ENCODE measurements around the gene FBLIM1.

Gene FBLIM1

GRCh38 chr1:15732686-15733081, 25.9 kb upstream of the FBLIM1 start:
- Histone ChIP-seq H3K9ac (ENCODE audit: low read depth, low read length) (no peak overlapping the region), H3K36me3 (ENCODE audit: control insufficient read depth, insufficient read depth, low read length) (peaks cover 40% of the 10 kb centered on the region), H3K4me3 (ENCODE audit: low read depth, low read length) (no peak overlapping the region), H3K9me3 (ENCODE audit: control insufficient read depth, insufficient read depth, low read length) (no peaks in the 10 kb centered on the region), H3K27me3 (ENCODE audit: control insufficient read depth, insufficient read depth, low read length) (no peaks in the 10 kb centered on the region), H3K4me1 (ENCODE audit: control insufficient read depth, insufficient read depth, low read length) (no peaks in the 10 kb centered on the region)

GRCh38 chr1:15733218-15733725, 25.3 kb upstream of the FBLIM1 start:
- Histone ChIP-seq H3K9ac (ENCODE audit: low read depth, low read length) (no peak overlapping the region), H3K4me1 (ENCODE audit: control insufficient read depth, insufficient read depth, low read length) (no peaks in the 10 kb centered on the region), H3K9me3 (ENCODE audit: control insufficient read depth, insufficient read depth, low read length) (no peaks in the 10 kb centered on the region), H3K27me3 (ENCODE audit: control insufficient read depth, insufficient read depth, low read length) (no peaks in the 10 kb centered on the region), H3K36me3 (ENCODE audit: control insufficient read depth, insufficient read depth, low read length) (peaks cover 37% of the 10 kb centered on the region), H3K4me3 (ENCODE audit: low read depth, low read length) (no peak overlapping the region)

GRCh38 chr1:15733726-15734226, 24.8 kb upstream of the FBLIM1 start:
- Histone ChIP-seq H3K4me3 (ENCODE audit: low read depth, low read length) (no peak overlapping the region), H3K27me3 (ENCODE audit: control insufficient read depth, insufficient read depth, low read length) (no peaks in the 10 kb centered on the region), H3K9me3 (ENCODE audit: control insufficient read depth, insufficient read depth, low read length) (no peaks in the 10 kb centered on the region), H3K4me1 (ENCODE audit: control insufficient read depth, insufficient read depth, low read length) (no peaks in the 10 kb centered on the region), H3K36me3 (ENCODE audit: control insufficient read depth, insufficient read depth, low read length) (peaks cover 36% of the 10 kb centered on the region), H3K9ac (ENCODE audit: low read depth, low read length) (no peak overlapping the region)

- Histone ChIP-seq H3K4me1 (ENCODE audit: control insufficient read depth, insufficient read depth, low read length) (no peaks in the 10 kb centered on the region), H3K9ac (ENCODE audit: low read depth, low read length) (no peak overlapping the region), H3K27me3 (ENCODE audit: control insufficient read depth, insufficient read depth, low read length) (no peaks in the 10 kb centered on the region), H3K9me3 (ENCODE audit: control insufficient read depth, insufficient read depth, low read length) (no peaks in the 10 kb centered on the region), H3K36me3 (ENCODE audit: control insufficient read depth, insufficient read depth, low read length) (peaks cover 34% of the 10 kb centered on the region), H3K4me3 (ENCODE audit: low read depth, low read length) (no peak overlapping the region)
Measured at GRCh38 chr1:15734296-15734695, 24.3 kb upstream of the FBLIM1 start.

GRCh38 chr1:15734901-15735300, 23.7 kb upstream of the FBLIM1 start:
- Histone ChIP-seq H3K9ac (ENCODE audit: low read depth, low read length) (no peak overlapping the region), H3K9me3 (ENCODE audit: control insufficient read depth, insufficient read depth, low read length) (no peaks in the 10 kb centered on the region), H3K36me3 (ENCODE audit: control insufficient read depth, insufficient read depth, low read length) (peaks cover 36% of the 10 kb centered on the region), H3K27me3 (ENCODE audit: control insufficient read depth, insufficient read depth, low read length) (no peaks in the 10 kb centered on the region), H3K4me3 (ENCODE audit: low read depth, low read length) (no peak overlapping the region), H3K4me1 (ENCODE audit: control insufficient read depth, insufficient read depth, low read length) (no peaks in the 10 kb centered on the region)

GRCh38 chr1:15735304-15736037, 23.1 kb upstream of the FBLIM1 start:
- peaks cover 34% of the 10 kb centered on the region for H3K36me3 ChIP-seq (ENCODE audit: control insufficient read depth, insufficient read depth, low read length)
- H3K27me3 ChIP-seq (ENCODE audit: control insufficient read depth, insufficient read depth, low read length), result no peaks in the 10 kb centered on the region
- H3K4me1 ChIP-seq (ENCODE audit: control insufficient read depth, insufficient read depth, low read length), result no peaks in the 10 kb centered on the region
- no peak overlapping the region for H3K9ac ChIP-seq (ENCODE audit: low read depth, low read length)
- H3K4me3 ChIP-seq (ENCODE audit: low read depth, low read length), result no peak overlapping the region
- no peaks in the 10 kb centered on the region for H3K9me3 ChIP-seq (ENCODE audit: control insufficient read depth, insufficient read depth, low read length)

- H3K4me1 ChIP-seq (ENCODE audit: control insufficient read depth, insufficient read depth, low read length), result no peaks in the 10 kb centered on the region
- H3K4me3 ChIP-seq (ENCODE audit: low read depth, low read length), result no peak within 1 kb of the TSS
Measured at GRCh38 chr1:15736038-15736891, 22.3 kb upstream of the FBLIM1 start, which contains the start of gene SLC25A34. Gene SLC25A34, plus strand, starts transcription at chr1:15736258. Its CDS starts 228 bp downstream, at chr1:15736486.

GRCh38 chr1:15736892-15737261, 21.7 kb upstream of the FBLIM1 start:
- Histone ChIP-seq H3K4me1 (ENCODE audit: control insufficient read depth, insufficient read depth, low read length) (no peaks in the 10 kb centered on the region), H3K27me3 (ENCODE audit: control insufficient read depth, insufficient read depth, low read length) (no peaks in the 10 kb centered on the region), H3K9ac (ENCODE audit: low read depth, low read length) (no peak overlapping the region), H3K4me3 (ENCODE audit: low read depth, low read length) (no peak overlapping the region), H3K9me3 (ENCODE audit: control insufficient read depth, insufficient read depth, low read length) (no peaks in the 10 kb centered on the region), H3K36me3 (ENCODE audit: control insufficient read depth, insufficient read depth, low read length) (peaks cover 21% of the 10 kb centered on the region)

More at GRCh38 chr1:15736038-15736891, 22.3 kb upstream of the FBLIM1 start, which contains the start of gene SLC25A34:
- Histone ChIP-seq H3K9ac (ENCODE audit: low read depth, low read length) (no peak within 1 kb of the TSS), H3K9me3 (ENCODE audit: control insufficient read depth, insufficient read depth, low read length) (no peaks in the 10 kb centered on the region), H3K27me3 (ENCODE audit: control insufficient read depth, insufficient read depth, low read length) (no peaks in the 10 kb centered on the region), H3K36me3 (ENCODE audit: control insufficient read depth, insufficient read depth, low read length) (peaks cover 26% of the 10 kb centered on the region)

- H3K4me1 ChIP-seq (ENCODE audit: control insufficient read depth, insufficient read depth, low read length), result no peaks in the 10 kb centered on the region
- peaks cover 15% of the 10 kb centered on the region for H3K36me3 ChIP-seq (ENCODE audit: control insufficient read depth, insufficient read depth, low read length)
- H3K27me3 ChIP-seq (ENCODE audit: control insufficient read depth, insufficient read depth, low read length), result no peaks in the 10 kb centered on the region
- H3K9ac ChIP-seq (ENCODE audit: low read depth, low read length), result no peak overlapping the region
- no peak overlapping the region for H3K4me3 ChIP-seq (ENCODE audit: low read depth, low read length)
- no peaks in the 10 kb centered on the region for H3K9me3 ChIP-seq (ENCODE audit: control insufficient read depth, insufficient read depth, low read length)
Measured at GRCh38 chr1:15737324-15738319, 21.0 kb upstream of the FBLIM1 start.

GRCh38 chr1:15738416-15739113, 20.0 kb upstream of the FBLIM1 start:
- no peak overlapping the region for H3K9ac ChIP-seq (ENCODE audit: low read depth, low read length)
- H3K4me3 ChIP-seq (ENCODE audit: low read depth, low read length), result no peak overlapping the region
- no peaks in the 10 kb centered on the region for H3K27me3 ChIP-seq (ENCODE audit: control insufficient read depth, insufficient read depth, low read length)
- no peaks in the 10 kb centered on the region for H3K4me1 ChIP-seq (ENCODE audit: control insufficient read depth, insufficient read depth, low read length)
- H3K36me3 ChIP-seq (ENCODE audit: control insufficient read depth, insufficient read depth, low read length), result peaks cover 13% of the 10 kb centered on the region
- no peaks in the 10 kb centered on the region for H3K9me3 ChIP-seq (ENCODE audit: control insufficient read depth, insufficient read depth, low read length)

All from iPS-15b (cell line).